Measurements from ENCODE around the gene TMPRSS3. TPM values are rescaled to one million over a fixed set of nuclear protein-coding genes. Genes with fewer than 3 reads are reported as not detected.

Gene TMPRSS3
- total RNA-seq, 4 donors from 2014 or later, result not detected

DNA sequence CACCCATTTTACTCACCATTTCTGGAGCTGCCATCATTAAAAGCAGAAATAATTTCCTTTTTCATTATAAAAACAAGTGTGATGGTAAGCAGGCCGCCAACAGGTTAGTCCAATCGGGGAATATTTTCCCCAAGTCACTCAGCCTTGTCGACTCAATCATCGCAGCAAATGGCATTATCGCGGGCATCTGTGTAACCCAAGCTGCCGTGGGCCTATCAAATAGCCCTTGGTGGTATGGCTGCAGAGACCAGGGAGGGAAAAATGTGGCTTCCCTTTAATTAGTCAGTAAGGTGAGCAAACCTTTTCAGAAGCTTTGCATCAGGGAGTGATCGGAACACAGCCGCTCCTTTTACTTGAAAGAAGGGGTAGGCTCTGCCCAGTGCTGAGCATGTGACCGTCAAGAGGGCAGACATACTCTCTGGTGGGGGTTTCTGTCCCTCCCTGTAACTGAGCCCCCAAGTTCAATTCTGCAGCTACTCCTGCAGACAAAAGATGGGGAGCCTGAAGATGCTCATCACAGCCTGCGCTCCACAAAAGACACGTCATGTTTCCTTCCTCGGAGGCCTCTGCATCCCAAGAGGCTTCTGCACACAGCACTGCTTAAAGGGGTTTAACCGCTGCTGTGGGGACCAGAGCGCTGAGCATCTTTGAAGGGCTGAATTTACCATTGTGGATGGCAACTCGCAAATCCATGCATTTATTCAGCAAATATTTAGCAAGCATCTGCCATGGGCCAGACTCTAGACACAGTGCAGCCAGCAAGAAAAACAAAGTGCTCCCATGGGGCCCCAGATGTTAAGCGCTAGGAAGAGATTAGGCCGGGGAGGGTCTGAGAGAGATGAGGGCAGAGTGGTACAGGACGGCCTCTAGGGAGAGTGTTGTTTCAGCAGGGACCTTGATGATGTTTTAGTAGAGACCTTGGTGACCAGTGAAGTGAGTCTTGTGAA is 1.2 kb upstream of the TMPRSS3 start:
- WGBS, 2 donors, result 81 to 84% methylated on average over 19 of the region's 19 CpGs
- DNase-seq (ENCODE audit: low spot score in 2 of 2), result no peak
- Histone ChIP-seq H3K27ac (no peak overlapping the region), H3K27me3 (no peaks in the 10 kb centered on the region), H3K9me3 (peaks cover 0 to 9% (median 0%) of the 10 kb centered on the region in 4 donors), H3K4me1 (no peaks in the 10 kb centered on the region), H3K4me3 (no peak overlapping the region), H3K36me3 (no peaks in the 10 kb centered on the region)
- TF ChIP-seq EP300 (IDR thresholded peaks at IDR 0.05), result no peak
- TF ChIP-seq, protein P1, sequence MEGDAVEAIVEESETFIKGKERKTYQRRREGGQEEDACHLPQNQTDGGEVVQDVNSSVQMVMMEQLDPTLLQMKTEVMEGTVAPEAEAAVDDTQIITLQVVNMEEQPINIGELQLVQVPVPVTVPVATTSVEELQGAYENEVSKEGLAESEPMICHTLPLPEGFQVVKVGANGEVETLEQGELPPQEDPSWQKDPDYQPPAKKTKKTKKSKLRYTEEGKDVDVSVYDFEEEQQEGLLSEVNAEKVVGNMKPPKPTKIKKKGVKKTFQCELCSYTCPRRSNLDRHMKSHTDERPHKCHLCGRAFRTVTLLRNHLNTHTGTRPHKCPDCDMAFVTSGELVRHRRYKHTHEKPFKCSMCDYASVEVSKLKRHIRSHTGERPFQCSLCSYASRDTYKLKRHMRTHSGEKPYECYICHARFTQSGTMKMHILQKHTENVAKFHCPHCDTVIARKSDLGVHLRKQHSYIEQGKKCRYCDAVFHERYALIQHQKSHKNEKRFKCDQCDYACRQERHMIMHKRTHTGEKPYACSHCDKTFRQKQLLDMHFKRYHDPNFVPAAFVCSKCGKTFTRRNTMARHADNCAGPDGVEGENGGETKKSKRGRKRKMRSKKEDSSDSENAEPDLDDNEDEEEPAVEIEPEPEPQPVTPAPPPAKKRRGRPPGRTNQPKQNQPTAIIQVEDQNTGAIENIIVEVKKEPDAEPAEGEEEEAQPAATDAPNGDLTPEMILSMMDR (IDR thresholded peaks at IDR 0.05), result no peak
- no peak for TF ChIP-seq POLR2A (IDR thresholded peaks at IDR 0.05)

DNA sequence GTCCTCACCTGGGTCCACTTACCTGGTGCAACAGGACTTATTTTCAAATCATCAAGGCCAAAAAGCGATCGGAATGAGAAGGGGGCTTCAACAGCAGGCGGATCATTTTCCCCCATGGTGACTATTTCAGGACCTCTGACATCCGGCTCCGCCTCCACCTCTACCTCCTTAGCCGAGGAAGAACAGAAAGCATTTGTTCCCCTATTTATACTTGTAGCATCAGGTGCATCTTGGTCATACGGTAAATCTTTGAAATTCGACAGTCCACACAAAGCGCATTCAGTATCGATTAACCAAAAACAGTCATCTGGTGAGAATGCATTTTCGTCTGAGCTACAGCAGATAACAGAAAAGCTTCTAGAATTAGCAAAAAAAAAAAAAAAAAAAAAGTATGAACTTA is 550 bp downstream of the TMPRSS3 start:
- H3K27ac ChIP-seq, result no peak overlapping the region
- WGBS, 2 donors, result 91 to 93% methylated on average over 11 of the region's 11 CpGs
- TF ChIP-seq, protein P1 (IDR thresholded peaks at IDR 0.05), result no peak
- TF ChIP-seq POLR2A (IDR thresholded peaks at IDR 0.05) (no peak), EP300 (IDR thresholded peaks at IDR 0.05) (no peak)

DNA sequence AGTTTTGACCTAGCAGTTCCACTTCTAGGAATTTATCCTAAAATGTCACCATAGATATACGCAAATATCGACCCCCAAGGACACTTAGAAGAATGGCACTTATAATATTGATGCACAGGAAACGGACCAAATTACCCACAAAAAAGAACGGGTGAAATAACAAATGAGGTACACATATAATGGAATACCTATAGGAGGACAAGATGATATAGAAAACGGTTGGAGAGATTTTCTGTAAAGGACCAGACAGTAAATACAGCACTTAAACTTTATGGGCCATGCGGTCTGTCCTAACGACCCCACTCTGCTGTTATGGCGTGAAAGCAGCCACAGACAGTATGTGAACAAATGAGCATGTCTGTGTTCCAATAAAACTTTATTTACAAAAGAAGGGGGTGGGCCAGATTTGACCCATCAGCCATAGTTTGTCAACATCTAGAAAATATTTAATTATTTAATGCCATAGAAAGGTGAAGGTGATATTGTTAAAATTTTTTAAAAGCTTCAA is 2.4 kb downstream of the TMPRSS3 start:
- no peaks in the 10 kb centered on the region for H3K36me3 ChIP-seq
- peaks cover 0 to 3% (median 0%) of the 10 kb centered on the region in 4 donors for H3K9me3 ChIP-seq
- H3K4me3 ChIP-seq, result no peak overlapping the region
- no peak for TF ChIP-seq POLR2A (IDR thresholded peaks at IDR 0.05)
- TF ChIP-seq EP300 (IDR thresholded peaks at IDR 0.05), result no peak
- TF ChIP-seq, protein P1 (IDR thresholded peaks at IDR 0.05), result no peak
- H3K27ac ChIP-seq, result no peak overlapping the region
- no peaks in the 10 kb centered on the region for H3K27me3 ChIP-seq
- 52 to 66% methylated on average over 8 of the region's 8 CpGs for WGBS, 2 donors
- no peaks in the 10 kb centered on the region for H3K4me1 ChIP-seq
- DNase-seq (ENCODE audit: low spot score in 2 of 2), result no peak

More for the DNA sequence above, 550 bp downstream of the TMPRSS3 start:
- DNase-seq (ENCODE audit: low spot score in 2 of 2), result no peak
- Histone ChIP-seq H3K27me3 (no peaks in the 10 kb centered on the region), H3K36me3 (no peaks in the 10 kb centered on the region), H3K4me3 (no peak overlapping the region), H3K4me1 (no peaks in the 10 kb centered on the region), H3K9me3 (peaks cover 0 to 3% (median 0%) of the 10 kb centered on the region in 4 donors)

DNA sequence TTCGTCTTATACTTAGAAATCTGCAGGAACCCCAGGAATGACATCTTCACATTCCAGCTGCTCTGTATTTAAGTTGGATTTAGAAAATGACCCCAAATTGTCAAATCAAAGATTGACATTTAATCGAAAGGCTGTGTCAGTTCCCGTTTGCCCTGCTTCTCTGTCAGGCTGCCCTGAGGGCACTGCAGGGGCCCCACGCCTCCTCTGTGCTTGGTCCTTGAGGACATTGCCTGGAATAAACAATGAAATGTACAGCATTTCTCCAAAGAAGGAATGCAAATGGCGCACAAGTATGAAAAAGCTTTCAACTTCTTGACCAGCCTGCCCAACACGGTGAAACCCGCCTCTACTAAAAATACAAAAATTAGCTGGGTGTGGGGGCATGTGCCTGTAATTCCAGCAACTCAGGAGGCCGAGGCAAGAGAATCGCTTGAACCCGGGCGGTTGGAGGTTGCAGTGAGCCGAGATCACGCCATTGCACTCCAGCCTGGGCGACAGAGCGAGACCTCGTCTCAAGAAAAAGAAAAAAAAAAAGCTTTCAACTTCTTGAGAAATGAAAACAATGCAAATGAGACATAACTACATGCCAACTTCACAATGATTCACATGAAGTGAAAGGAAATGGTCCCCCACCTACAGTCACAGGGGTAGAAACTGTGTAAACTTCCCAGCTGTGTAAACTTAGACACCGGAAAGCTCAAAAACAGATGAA is 3.0 kb downstream of the TMPRSS3 start:
- Histone ChIP-seq H3K27ac (no peak overlapping the region), H3K36me3 (no peaks in the 10 kb centered on the region), H3K9me3 (peaks cover 0 to 3% (median 0%) of the 10 kb centered on the region in 4 donors), H3K27me3 (no peaks in the 10 kb centered on the region), H3K4me3 (no peak overlapping the region), H3K4me1 (no peaks in the 10 kb centered on the region)
- WGBS, 2 donors, result 63 to 64% methylated on average over 17 of the region's 17 CpGs
- DNase-seq (ENCODE audit: low spot score in 2 of 2), result no peak
- no peak for TF ChIP-seq EP300 (IDR thresholded peaks at IDR 0.05)
- TF ChIP-seq, protein P1 (IDR thresholded peaks at IDR 0.05), result no peak
- no peak for TF ChIP-seq POLR2A (IDR thresholded peaks at IDR 0.05)
